ENCODE measurements around the gene SNX21.
"Not testable (repeated sequence)": the region's sequence is repeated elsewhere in the genome, so short reads cannot be mapped to it uniquely, and the experiment has no call there.

SNX21 gene

GRCh38 chr20:45823949-45824835, 9.4 kb upstream of the SNX21 start:
- DNase-seq: peak; percentile 82

GRCh38 chr20:45826381-45827019, 7.1 kb upstream of the SNX21 start:
- no peak for DNase-seq

GRCh38 chr20:45827030-45827652, 6.5 kb upstream of the SNX21 start, which contains the start of gene TNNC2:
TSS of gene TNNC2 (minus strand) at chr20:45827312. CDS start at chr20:45827248, 64 bp downstream.
- DNase-seq: no peak

GRCh38 chr20:45827712-45828111, 5.9 kb upstream of the SNX21 start:
- DNase-seq: no peak

- no peak for DNase-seq
Observed at GRCh38 chr20:45828589-45828988, 5.0 kb upstream of the SNX21 start.

GRCh38 chr20:45829673-45830106, 3.9 kb upstream of the SNX21 start:
- DNase-seq: not testable (repeated sequence)

- DNase-seq: no peak
Observed at GRCh38 chr20:45832619-45833018, 980 bp upstream of the SNX21 start.

GRCh38 chr20:45833883-45834796, 541 bp downstream of the SNX21 start:
- peak; percentile 80 for DNase-seq

- DNase-seq: no peak
Observed at GRCh38 chr20:45834797-45835161, 1.2 kb downstream of the SNX21 start.

- DNase-seq: no peak
Observed at GRCh38 chr20:45835329-45835765, 1.7 kb downstream of the SNX21 start.

- DNase-seq: no peak
Observed at GRCh38 chr20:45835825-45836224, 2.2 kb downstream of the SNX21 start.

GRCh38 chr20:45836841-45837240, 3.2 kb downstream of the SNX21 start:
- DNase-seq: no peak

- no peak for DNase-seq
Observed at GRCh38 chr20:45840700-45841198, 7.2 kb downstream of the SNX21 start.

GRCh38 chr20:45841407-45842129, 8.0 kb downstream of the SNX21 start:
- no peak for DNase-seq

- no peak for DNase-seq
Observed at GRCh38 chr20:45842169-45842812, 8.7 kb downstream of the SNX21 start.

GRCh38 chr20:45843506-45843905, 9.9 kb downstream of the SNX21 start:
- DNase-seq: no peak

GRCh38 chr20:45845452-45845851, 11.9 kb downstream of the SNX21 start:
- DNase-seq: no peak

- no peak for DNase-seq
Observed at GRCh38 chr20:45848421-45848820, 14.8 kb downstream of the SNX21 start.

GRCh38 chr20:45848969-45849582, 15.5 kb downstream of the SNX21 start:
- DNase-seq: no peak

GRCh38 chr20:45850238-45850637, 16.6 kb downstream of the SNX21 start:
- DNase-seq: no peak

GRCh38 chr20:45850926-45851325, 17.3 kb downstream of the SNX21 start:
- no peak for DNase-seq
